HEK293T (cell line): ENCODE results near the gene BAHCC1.

Source experiments
- ARNT ChIP-seq: fragments of 450-650 bp; IDR thresholded peaks from 2 replicates; pipeline ENCODE4 v1.6.1; 2017; ENCODE audit warnings: mild to moderate bottlenecking
- BHLHE40 ChIP-seq: fragments of 450-650 bp; IDR thresholded peaks from 2 replicates; pipeline ENCODE4 v1.6.1; 2016; ENCODE audit warnings: mild to moderate bottlenecking, moderate library complexity, borderline replicate concordance
- CTBP1 ChIP-seq: fragments of 450-650 bp; IDR thresholded peaks from 2 replicates; pipeline ENCODE4 v1.6.1; 2016; ENCODE audit warnings: borderline replicate concordance
- ELF4 ChIP-seq: fragments of 450-650 bp; IDR thresholded peaks from 2 replicates; pipeline ENCODE4 v1.6.1; 2017; ENCODE audit warnings: antibody characterized with exemption
- FOXK2 ChIP-seq: fragments of 450-650 bp; IDR thresholded peaks from 2 replicates; pipeline ENCODE4 v1.6.1; 2016; ENCODE audit warnings: mild to moderate bottlenecking
- FOXM1 ChIP-seq: fragments of 450-650 bp; IDR thresholded peaks from 2 replicates; pipeline ENCODE4 v1.6.1; 2017; ENCODE audit warnings: mild to moderate bottlenecking, borderline replicate concordance
- HDGF ChIP-seq: fragments of 450-650 bp; IDR thresholded peaks from 2 replicates; pipeline ENCODE4 v1.6.1; 2017; ENCODE audit warnings: antibody characterized with exemption, borderline replicate concordance
- LEF1 ChIP-seq: fragments of 450-650 bp; IDR thresholded peaks from 2 replicates; pipeline ENCODE4 v1.6.1; 2017; ENCODE audit warnings: mild to moderate bottlenecking, borderline replicate concordance
- NFRKB ChIP-seq: fragments of 450-650 bp; IDR thresholded peaks from 2 replicates; pipeline ENCODE4 v1.6.1; 2016; ENCODE audit warnings: mild to moderate bottlenecking, moderate library complexity
- PKNOX1 ChIP-seq: fragments of 450-650 bp; IDR thresholded peaks from 2 replicates; pipeline ENCODE4 v1.6.1; 2016
- SP1 ChIP-seq: fragments of 450-650 bp; IDR thresholded peaks from 2 replicates; pipeline ENCODE4 v1.6.1; 2017
- SUZ12 ChIP-seq: fragments of 450-650 bp; IDR thresholded peaks from 2 replicates; pipeline ENCODE4 v1.6.1; 2016; ENCODE audit warnings: mild to moderate bottlenecking
- TARDBP ChIP-seq: fragments of 450-650 bp; IDR thresholded peaks from 2 replicates; pipeline ENCODE4 v1.6.1; 2016
- ZNF384 ChIP-seq: fragments of 450-650 bp; IDR thresholded peaks from 2 replicates; pipeline ENCODE4 v1.6.1; 2016

DNA sequence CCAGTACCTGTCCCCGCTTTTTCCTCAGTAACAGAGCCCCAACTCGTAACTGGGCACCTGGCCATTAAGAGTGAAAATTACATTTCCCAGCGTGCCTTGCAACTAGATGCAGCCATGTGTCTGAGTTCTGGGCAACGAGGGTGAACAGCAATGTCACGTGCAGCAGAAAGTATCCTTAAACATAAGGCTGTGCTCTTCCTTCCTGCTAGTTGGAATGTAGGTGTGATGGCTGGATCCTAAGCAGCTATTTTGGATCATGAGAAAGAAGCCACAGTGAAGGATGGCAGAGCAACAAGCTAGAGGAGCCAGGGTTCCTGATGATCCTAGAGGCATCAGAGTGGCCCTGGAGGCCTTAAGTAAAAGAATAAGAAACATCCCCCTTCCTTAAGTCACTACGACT is 81.4 kb downstream of the BAHCC1 start:
- no peak for TF ChIP-seq NFRKB
- TF ChIP-seq SP1, result no peak
- TF ChIP-seq ARNT, result no peak
- TF ChIP-seq SUZ12, result no peak
- TF ChIP-seq HDGF, result no peak
- no peak for TF ChIP-seq ELF4
- no peak for TF ChIP-seq TARDBP
- no peak for TF ChIP-seq ZNF384
- no peak for TF ChIP-seq PKNOX1
- TF ChIP-seq CTBP1, result no peak
- TF ChIP-seq FOXM1, result no peak
- no peak for TF ChIP-seq BHLHE40
- TF ChIP-seq LEF1, result no peak
- TF ChIP-seq FOXK2, result no peak
